ENCODE results near the gene CSNK1G1.

- no peak for TF ChIP-seq CTCF (conservative IDR thresholded peaks at IDR 0.05 in 1 of 2, IDR thresholded peaks at IDR 0.05 in 1 of 2; ENCODE audit: low read depth in 1 of 2, low read length in 2 of 2)
- TF ChIP-seq EZH2 (IDR thresholded peaks at IDR 0.05; ENCODE audit: low read length, missing control alignments): no peak
These were observed 126.7 kb downstream of the CSNK1G1 start for GRCh38 chr15:64229129-64229724.
